B cell (primary cell): Measurements from ENCODE around the gene RGS7BP.

Source experiments
- CTCF ChIP-seq: fragments of 200-600 bp; IDR thresholded peaks from one replicate; pipeline ENCODE4 v1.8.0; 2022; ENCODE audit warnings: antibody characterized with exemption, mild to moderate bottlenecking
- EZH2 ChIP-seq: IDR thresholded peaks from 2 replicates; pipeline ENCODE4 v1.6.1; 2012; ENCODE audit warnings: borderline replicate concordance, low read depth, mild to moderate bottlenecking, moderate library complexity, low read length; ENCODE audit not compliant: insufficient read depth, poor library complexity, severe bottlenecking

GRCh38 chr5:64606926-64607325 lies 101.1 kb downstream of the RGS7BP start:
- TF ChIP-seq CTCF (no peak), EZH2 (no peak)
